Thoracic aorta (tissue), 2 donors: ENCODE results near the gene FUT8. TPM values are rescaled to one million over a fixed set of nuclear protein-coding genes. Genes with fewer than 3 reads are reported as not detected.

ENCODE experiments used
- ATAC-seq: fragments of 150-250 bp; one replicate; pipeline ENCODE4 v1.8.0; 2017; ENCODE audit warnings: low read depth; ENCODE audit not compliant: insufficient number of reproducible peaks, low FRiP score
- DNase-seq: peaks from one replicate; pipeline ENCODE4 v3.0.0-alpha.2; 2020; ENCODE audit warnings: low spot score
- H3K27ac ChIP-seq, 2 donors: fragments of 200-600 bp; sonication (generic); 1 replicate in 1 of 2; 2 replicates in 1 of 2; pipeline ENCODE4 v1.5.1; 2016; ENCODE audit warnings: mild to moderate bottlenecking in 2 of 2, moderate library complexity in 2 of 2
- H3K27me3 ChIP-seq: fragments of 200-600 bp; sonication (generic); replicated peaks from 2 replicates; pipeline ENCODE4 v1.6.0; 2016; ENCODE audit warnings: mild to moderate bottlenecking; ENCODE audit not compliant: insufficient read depth
- H3K36me3 ChIP-seq: fragments of 200-600 bp; sonication (generic); one replicate; pipeline ENCODE4 v1.5.1; 2016
- H3K4me1 ChIP-seq, 2 donors: fragments of 200-600 bp; sonication (generic); 1 replicate in 1 of 2; 2 replicates in 1 of 2; pipeline versions ENCODE4 v1.5.1 to v1.6.0; 2016; ENCODE audit warnings: low read depth in 2 of 2, mild to moderate bottlenecking in 1 of 2; ENCODE audit not compliant: control insufficient read depth in 1 of 2
- H3K4me3 ChIP-seq: fragments of 200-600 bp; sonication (generic); 2 replicates; pipeline ENCODE4 v1.5.1; 2016; ENCODE audit warnings: mild to moderate bottlenecking
- H3K9me3 ChIP-seq: fragments of 200-600 bp; sonication (generic); 2 replicates; pipeline ENCODE4 v1.5.1; 2016
- CTCF ChIP-seq: fragments of 200-600 bp; sonication (generic); IDR thresholded peaks from one replicate; pipeline ENCODE4 v1.5.1; 2019; ENCODE audit warnings: antibody characterized with exemption
- total RNA-seq, 2 donors: library from RNA; depleted of rRNA; stranded (reverse); fragments of >200 nt; gene quantifications; one replicate each; pipeline versions ENCODE4 v1.1.0 to v1.2.3, GENCODE V29; 2016

Gene FUT8
- total RNA-seq, 2 donors from 2014 or later: 22.3 to 23.4 TPM

GRCh38 chr14:65479386-65479785 is 66.9 kb downstream of the FUT8 start:
- ATAC-seq (no peak), DNase-seq (no peak)
- peaks cover 0 to 4% of the 10 kb centered on the region in 2 donors for H3K4me1 ChIP-seq
- H3K4me3 ChIP-seq: no peak overlapping the region
- H3K27ac ChIP-seq: no peak overlapping the region
- H3K9me3 ChIP-seq: no peaks in the 10 kb centered on the region
- H3K36me3 ChIP-seq: no peaks in the 10 kb centered on the region
- no peak for TF ChIP-seq CTCF
- H3K27me3 ChIP-seq: no peaks in the 10 kb centered on the region

GRCh38 chr14:65482757-65483438 is 70.4 kb downstream of the FUT8 start:
- H3K27me3 ChIP-seq: no peaks in the 10 kb centered on the region
- no peak overlapping the region for H3K27ac ChIP-seq
- ATAC-seq (no peak), DNase-seq (no peak)
- no peaks in the 10 kb centered on the region for H3K9me3 ChIP-seq
- no peak overlapping the region for H3K4me3 ChIP-seq
- H3K4me1 ChIP-seq: peaks cover 0 to 4% of the 10 kb centered on the region in 2 donors
- H3K36me3 ChIP-seq: no peaks in the 10 kb centered on the region
- TF ChIP-seq CTCF: no peak

DNA sequence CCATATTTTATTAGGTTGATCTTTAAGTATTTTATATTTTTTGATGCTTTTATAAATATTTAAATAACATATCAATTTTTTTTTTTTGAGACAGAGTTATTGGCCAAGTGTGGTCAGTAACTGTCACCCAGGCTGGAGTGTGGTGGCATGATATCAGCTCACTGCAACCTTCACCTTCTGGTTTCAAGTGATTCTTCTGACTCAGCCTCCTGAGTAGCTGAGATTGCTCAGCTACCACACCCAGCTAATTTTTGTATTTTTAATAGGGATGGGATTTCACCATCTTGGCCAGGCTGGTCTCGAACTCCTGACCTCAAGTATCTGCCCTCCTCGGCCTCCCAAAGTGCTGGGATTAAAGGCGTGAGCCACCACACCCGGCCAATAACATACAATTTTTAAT is 71.1 kb downstream of the FUT8 start:
- Histone ChIP-seq H3K27ac (no peak overlapping the region), H3K9me3 (no peaks in the 10 kb centered on the region), H3K27me3 (no peaks in the 10 kb centered on the region), H3K4me3 (no peak overlapping the region), H3K36me3 (no peaks in the 10 kb centered on the region), H3K4me1 (peaks cover 0 to 4% of the 10 kb centered on the region in 2 donors)
- DNase-seq: no peak
- ATAC-seq: no peak
- no peak for TF ChIP-seq CTCF

DNA sequence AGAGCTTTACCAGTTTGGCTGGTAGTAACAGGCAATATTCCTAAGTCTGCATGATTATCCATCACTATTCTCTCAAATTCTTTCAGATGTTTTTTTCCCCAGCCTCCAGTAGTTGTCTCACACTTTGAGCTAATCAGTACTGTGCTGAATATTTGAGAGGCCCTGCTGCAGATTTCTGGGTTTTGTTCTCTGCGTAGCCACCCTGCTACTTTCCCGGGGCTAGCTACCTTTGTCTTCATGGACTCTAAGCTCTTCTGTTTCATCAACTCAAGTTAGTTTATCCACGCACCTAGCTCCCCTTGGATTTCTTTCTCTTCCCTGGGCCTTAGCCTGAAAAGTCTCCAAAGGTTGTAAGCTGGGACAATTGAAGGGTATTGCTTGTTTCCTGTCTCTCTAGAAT is 73.0 kb downstream of the FUT8 start:
- DNase-seq: no peak
- Histone ChIP-seq H3K9me3 (no peaks in the 10 kb centered on the region), H3K4me3 (no peak overlapping the region), H3K36me3 (no peaks in the 10 kb centered on the region), H3K27me3 (no peaks in the 10 kb centered on the region), H3K27ac (no peak overlapping the region), H3K4me1 (peaks cover 0 to 4% of the 10 kb centered on the region in 2 donors)
- no peak for ATAC-seq
- no peak for TF ChIP-seq CTCF

DNA sequence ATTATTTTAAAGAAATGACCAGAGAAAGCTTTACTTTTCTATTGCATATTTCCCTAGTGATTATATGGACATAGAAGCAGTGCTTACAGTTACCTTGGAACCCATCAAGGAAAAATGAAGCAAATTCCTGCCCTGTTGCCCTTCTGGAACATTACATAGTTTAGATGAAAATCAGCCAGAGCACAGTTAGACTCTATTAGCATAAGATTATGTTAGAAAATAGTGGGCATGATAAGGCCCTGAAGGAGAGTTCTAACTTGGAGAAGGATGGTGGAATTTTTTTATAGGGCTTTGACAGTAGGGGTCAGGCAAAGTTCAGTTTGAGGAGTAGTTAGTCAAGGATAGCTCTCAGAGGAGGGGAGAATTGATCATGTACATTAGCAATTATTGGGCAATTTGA is 74.3 kb downstream of the FUT8 start:
- Histone ChIP-seq H3K36me3 (no peaks in the 10 kb centered on the region), H3K27ac (no peak overlapping the region), H3K9me3 (no peaks in the 10 kb centered on the region), H3K27me3 (no peaks in the 10 kb centered on the region), H3K4me3 (no peak overlapping the region), H3K4me1 (peaks cover 0 to 4% of the 10 kb centered on the region in 2 donors)
- ATAC-seq (no peak), DNase-seq (no peak)
- no peak for TF ChIP-seq CTCF
